Caco-2 (cell line): ENCODE measurements around the gene NKAIN2. TPM values are rescaled to one million over a fixed set of nuclear protein-coding genes. Genes with fewer than 3 reads are reported as not detected.

Source experiments
- BruUV-seq: library from RNA; stranded (reverse); fragments of 400-500 nt; replicated peaks from 2 replicates; lab custom pipeline; 2021; lab: Mats Ljungman, UMichigan
- CTCF ChIA-PET: fragments of 300-600 bp; sonication (Branson Sonifier 250); formaldehyde crosslinking; loops from one replicate; lab custom pipeline; 2022; ENCODE audit warnings: antibody characterized with exemption; lab: Charles Lee
- POLR2A ChIA-PET: fragments of 300-600 bp; sonication (Branson Sonifier 250); formaldehyde crosslinking; loops from one replicate; lab custom pipeline; 2022; ENCODE audit warnings: antibody characterized with exemption; lab: Charles Lee
- DNase-seq, 2 experiments: peaks; one replicate each; pipeline versions ENCODE4 v3.0.0 to v3.0.0-alpha.2; 2020 to 2022
- H3K27me3 ChIP-seq: replicated peaks from 2 replicates; pipeline ENCODE4 v1.6.0; 2011; ENCODE audit warnings: low read length; ENCODE audit not compliant: control insufficient read depth, insufficient read depth
- H3K36me3 ChIP-seq: 2 replicates; pipeline ENCODE4 v1.5.1; 2011; ENCODE audit warnings: low read length; ENCODE audit not compliant: control insufficient read depth, insufficient read depth
- H3K4me1 ChIP-seq: fragments of 250-450 bp; sonication (Bioruptor Pico); 2 replicates; pipeline ENCODE4 v1.5.1; 2020; ENCODE audit warnings: mild to moderate bottlenecking
- H3K4me3 ChIP-seq: 2 replicates; pipeline ENCODE4 v1.5.1; 2011; ENCODE audit warnings: low read depth, mild to moderate bottlenecking, control low read depth, low read length
- H3K9me3 ChIP-seq: fragments of 250-450 bp; sonication (Bioruptor Pico); 2 replicates; pipeline ENCODE4 v1.5.1; 2020; ENCODE audit warnings: mild to moderate bottlenecking, moderate library complexity
- H3K27ac Mint-ChIP-seq: one replicate; pipeline ENCODE4 v1.8.0; 2022; ENCODE audit warnings: mixed read lengths; ENCODE audit not compliant: unreplicated experiment
- H3K27me3 Mint-ChIP-seq: one replicate; pipeline ENCODE4 v1.8.0; 2022; ENCODE audit warnings: mixed read lengths; ENCODE audit not compliant: insufficient read depth, unreplicated experiment
- H3K36me3 Mint-ChIP-seq: one replicate; pipeline ENCODE4 v1.8.0; 2022; ENCODE audit warnings: mild to moderate bottlenecking, mixed read lengths; ENCODE audit not compliant: insufficient read depth, unreplicated experiment
- H3K4me1 Mint-ChIP-seq: one replicate; pipeline ENCODE4 v1.8.0; 2022; ENCODE audit warnings: low read depth, mixed read lengths; ENCODE audit not compliant: unreplicated experiment
- H3K4me3 Mint-ChIP-seq: one replicate; pipeline ENCODE4 v1.8.0; 2022; ENCODE audit warnings: mild to moderate bottlenecking, moderate library complexity, mixed read lengths; ENCODE audit not compliant: unreplicated experiment
- H3K9me3 Mint-ChIP-seq: one replicate; pipeline ENCODE4 v1.8.0; 2022; ENCODE audit warnings: mixed read lengths; ENCODE audit not compliant: unreplicated experiment
- intact Hi-C: fragments of 100-400 bp; cut with micrococcal nuclease; formaldehyde crosslinking; loops from one replicate; pipeline ENCODE4 v1.10.0; 2022; ENCODE audit not compliant: unreplicated experiment
- total RNA-seq: library from RNA; stranded (reverse); gene quantifications from 2 replicates; pipeline ENCODE4 v1.2.3, GENCODE V29; 2022
- TF ChIP-seq, protein P1 (sequence below), 2 experiments: fragments of 200-600 bp in 1 of 2; IDR thresholded peaks; 1 replicate in 1 of 2; 2 replicates in 1 of 2; pipeline versions ENCODE4 v1.5.1 to v1.8.0; 2011 to 2022; ENCODE audit warnings: antibody characterized with exemption in 1 of 2, control low read depth in 1 of 2, inconsistent platforms in 1 of 2, low read depth in 1 of 2, low read length in 1 of 2, mild to moderate bottlenecking in 1 of 2, moderate library complexity in 1 of 2; ENCODE audit not compliant: insufficient read depth in 1 of 2, severe bottlenecking in 1 of 2, unreplicated experiment in 1 of 2

NKAIN2 gene
- total RNA-seq, 1 experiment from 2014 or later: not detected

DNA sequence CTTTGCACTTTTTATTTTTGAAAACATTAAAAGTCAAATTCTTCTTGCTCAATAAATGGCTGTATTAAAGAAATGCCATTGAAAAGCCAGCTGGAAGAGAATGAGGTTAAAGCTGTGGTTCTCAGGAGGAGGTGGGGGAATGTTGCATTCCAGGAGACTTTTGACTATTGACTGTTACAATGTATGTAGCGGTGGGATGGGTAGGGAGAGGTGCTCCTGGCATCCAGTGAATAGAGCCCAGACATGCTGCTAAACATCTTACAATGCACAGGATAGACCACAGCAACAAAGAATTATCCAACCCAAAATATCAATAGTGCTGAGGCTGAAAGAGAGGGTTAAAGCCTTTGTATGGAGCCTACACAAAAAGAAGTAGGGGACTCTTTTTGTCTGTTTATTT, 295.9 kb downstream of the NKAIN2 start:
- H3K36me3 ChIP-seq: no peaks in the 10 kb centered on the region
- BruUV-seq: no TSS peak
- H3K36me3 Mint-ChIP-seq: no peaks in the 10 kb centered on the region
- H3K4me3 ChIP-seq: no peak overlapping the region
- H3K27me3 ChIP-seq: no peaks in the 10 kb centered on the region
- H3K9me3 Mint-ChIP-seq: no peaks in the 10 kb centered on the region
- no peak for DNase-seq
- peaks cover 2% of the 10 kb centered on the region for H3K27me3 Mint-ChIP-seq
- no peak overlapping the region for H3K4me3 Mint-ChIP-seq
- H3K9me3 ChIP-seq: no peaks in the 10 kb centered on the region
- no peaks in the 10 kb centered on the region for H3K4me1 ChIP-seq
- ChIA-PET POLR2A (no interaction called here), CTCF (no interaction called here)
- H3K27ac Mint-ChIP-seq: no peak overlapping the region
- H3K4me1 Mint-ChIP-seq: no peaks in the 10 kb centered on the region
- intact Hi-C loops: no loop called here
- TF ChIP-seq, protein P1, sequence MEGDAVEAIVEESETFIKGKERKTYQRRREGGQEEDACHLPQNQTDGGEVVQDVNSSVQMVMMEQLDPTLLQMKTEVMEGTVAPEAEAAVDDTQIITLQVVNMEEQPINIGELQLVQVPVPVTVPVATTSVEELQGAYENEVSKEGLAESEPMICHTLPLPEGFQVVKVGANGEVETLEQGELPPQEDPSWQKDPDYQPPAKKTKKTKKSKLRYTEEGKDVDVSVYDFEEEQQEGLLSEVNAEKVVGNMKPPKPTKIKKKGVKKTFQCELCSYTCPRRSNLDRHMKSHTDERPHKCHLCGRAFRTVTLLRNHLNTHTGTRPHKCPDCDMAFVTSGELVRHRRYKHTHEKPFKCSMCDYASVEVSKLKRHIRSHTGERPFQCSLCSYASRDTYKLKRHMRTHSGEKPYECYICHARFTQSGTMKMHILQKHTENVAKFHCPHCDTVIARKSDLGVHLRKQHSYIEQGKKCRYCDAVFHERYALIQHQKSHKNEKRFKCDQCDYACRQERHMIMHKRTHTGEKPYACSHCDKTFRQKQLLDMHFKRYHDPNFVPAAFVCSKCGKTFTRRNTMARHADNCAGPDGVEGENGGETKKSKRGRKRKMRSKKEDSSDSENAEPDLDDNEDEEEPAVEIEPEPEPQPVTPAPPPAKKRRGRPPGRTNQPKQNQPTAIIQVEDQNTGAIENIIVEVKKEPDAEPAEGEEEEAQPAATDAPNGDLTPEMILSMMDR (IDR thresholded peaks at IDR 0.05; ENCODE audit: insufficient read depth in 1 of 2, low read depth in 1 of 2, low read length in 1 of 2, severe bottlenecking in 1 of 2, unreplicated experiment in 1 of 2): no peak

DNA sequence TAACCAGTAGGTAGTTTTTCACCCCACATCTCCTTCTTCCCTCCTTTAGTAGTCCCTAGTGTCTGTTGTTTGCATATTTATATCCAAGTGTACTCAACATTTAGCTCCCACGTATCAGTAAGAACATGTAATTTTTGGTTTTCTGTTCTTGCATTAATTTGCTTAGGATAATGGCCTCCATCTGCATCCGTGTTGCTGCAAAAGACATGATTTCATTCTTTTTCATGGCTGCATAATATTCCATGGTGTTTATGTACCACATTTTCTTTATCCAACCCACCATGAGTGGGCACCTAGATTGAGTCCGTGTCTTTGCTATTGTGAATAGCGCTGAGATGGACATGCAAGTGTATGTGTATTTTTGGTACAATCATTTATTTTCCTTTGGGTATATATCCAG, 306.8 kb downstream of the NKAIN2 start:
- TF ChIP-seq, protein P1 (IDR thresholded peaks at IDR 0.05; ENCODE audit: insufficient read depth in 1 of 2, low read depth in 1 of 2, low read length in 1 of 2, severe bottlenecking in 1 of 2, unreplicated experiment in 1 of 2): no peak
- DNase-seq: no peak
- Histone ChIP-seq H3K9me3 (no peaks in the 10 kb centered on the region), H3K4me3 (no peak overlapping the region), H3K4me1 (no peaks in the 10 kb centered on the region), H3K36me3 (no peaks in the 10 kb centered on the region), H3K27me3 (no peaks in the 10 kb centered on the region)
- ChIA-PET POLR2A (no interaction called here), CTCF (no interaction called here)
- peaks cover 10% of the 10 kb centered on the region for H3K27me3 Mint-ChIP-seq
- no TSS peak for BruUV-seq
- intact Hi-C loops: no loop called here
- H3K36me3 Mint-ChIP-seq: no peaks in the 10 kb centered on the region
- H3K27ac Mint-ChIP-seq: no peak overlapping the region
- H3K9me3 Mint-ChIP-seq: no peaks in the 10 kb centered on the region
- no peak overlapping the region for H3K4me3 Mint-ChIP-seq
- H3K4me1 Mint-ChIP-seq: no peaks in the 10 kb centered on the region

DNA sequence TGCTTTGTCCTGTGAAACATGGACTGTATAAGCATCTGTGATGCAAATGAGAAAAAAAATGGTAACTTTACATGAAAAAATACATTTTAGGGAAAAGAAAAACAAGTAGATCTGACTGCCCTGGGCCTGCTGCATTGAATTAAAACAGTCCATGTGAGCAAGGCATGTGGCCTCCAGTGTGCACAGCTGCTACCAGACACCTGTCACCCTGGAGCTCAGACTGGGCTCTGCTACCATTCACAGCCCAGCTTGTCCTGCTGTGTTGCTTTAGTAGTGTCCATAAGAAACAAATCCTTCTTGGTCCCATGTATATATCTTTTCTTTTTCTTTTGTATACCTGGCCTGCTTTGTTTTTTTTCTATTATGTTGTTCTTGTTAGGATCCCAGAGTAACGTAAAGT, 315.9 kb downstream of the NKAIN2 start:
- no peaks in the 10 kb centered on the region for H3K27me3 ChIP-seq
- Mint-ChIP-seq H3K27ac (no peak overlapping the region), H3K36me3 (no peaks in the 10 kb centered on the region), H3K4me3 (no peak overlapping the region), H3K9me3 (no peaks in the 10 kb centered on the region), H3K4me1 (no peaks in the 10 kb centered on the region), H3K27me3 (no peaks in the 10 kb centered on the region)
- no peak for DNase-seq
- TF ChIP-seq, protein P1 (IDR thresholded peaks at IDR 0.05; ENCODE audit: insufficient read depth in 1 of 2, low read depth in 1 of 2, low read length in 1 of 2, severe bottlenecking in 1 of 2, unreplicated experiment in 1 of 2): no peak
- no TSS peak for BruUV-seq
- ChIA-PET POLR2A (no interaction called here), CTCF (no interaction called here)
- no peak overlapping the region for H3K4me3 ChIP-seq
- H3K36me3 ChIP-seq: no peaks in the 10 kb centered on the region
- intact Hi-C loops: no loop called here
- no peaks in the 10 kb centered on the region for H3K4me1 ChIP-seq
- no peaks in the 10 kb centered on the region for H3K9me3 ChIP-seq
